Left colon (tissue), 2 donors: ENCODE results near the gene IP6K1. TPM values are rescaled to one million over a fixed set of nuclear protein-coding genes. Genes with fewer than 3 reads are reported as not detected.
A peak's percentile ranks its signal among the peaks of the same experiment; 100 is the strongest.
"Not testable (repeated sequence)": the region's sequence is repeated elsewhere in the genome, so short reads cannot be mapped to it uniquely, and the experiment has no call there.

ENCODE experiments used
- ATAC-seq: fragments of 200-7000 bp; cut with Tn5 transposase; one replicate; pipeline ENCODE4 v1.9.1; 2020; ENCODE audit warnings: mild to moderate bottlenecking, moderate library complexity
- DNase-seq, 2 donors: peaks; one replicate each; pipeline ENCODE4 v3.0.0-alpha.2; 2020
- intact Hi-C, 2 donors: fragments of 100-400 bp; cut with DNase I in 1 of 2; cut with micrococcal nuclease in 1 of 2; formaldehyde crosslinking; loops; one replicate each; pipeline versions ENCODE4 v1.11.2 to v1.14.0; 2022; cut with DNase I, micrococcal nuclease
- total RNA-seq, 2 donors: library from RNA; stranded (reverse); fragmentation: NEBNext Ultra II Directional; extraction: Animal tissue kit (Norgen Biotek cat#: 25700); gene quantifications; one replicate each; pipeline ENCODE4 v1.2.1, GENCODE V29; 2021
- donor health status: DM: no; HTN: no; CAD: no.
- donor health status: DM: yes; HTN: yes; CAD: no.

Gene IP6K1
- total RNA-seq, 2 donors from 2014 or later: 29.2 to 36.9 TPM

DNA sequence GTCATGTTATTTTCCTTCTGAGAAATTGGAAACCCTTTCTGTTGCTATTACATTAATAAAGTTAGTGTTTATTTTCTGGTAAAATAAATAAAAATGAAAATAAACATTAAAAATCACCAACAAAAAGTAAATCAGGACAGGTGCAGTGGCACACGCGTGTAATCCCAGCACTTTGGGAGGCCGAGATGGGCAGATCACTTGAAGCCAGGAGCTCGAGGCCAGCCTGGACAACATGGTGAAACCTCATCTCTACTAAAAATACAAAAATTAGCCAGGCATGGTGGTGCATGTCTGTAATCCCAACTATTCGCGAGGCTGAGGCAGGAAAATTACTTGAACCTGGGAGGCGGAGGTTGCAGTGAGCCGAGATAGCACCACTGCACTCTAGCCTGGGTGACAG lies 10.2 kb downstream of the IP6K1 start:
- ATAC-seq, DNase-seq, intact Hi-C loops: not testable (repeated sequence)

GRCh38 chr3:49775538-49775937 lies 10.8 kb downstream of the IP6K1 start:
- no peak for DNase-seq
- no peak for ATAC-seq
- intact Hi-C loops: no loop called here

DNA sequence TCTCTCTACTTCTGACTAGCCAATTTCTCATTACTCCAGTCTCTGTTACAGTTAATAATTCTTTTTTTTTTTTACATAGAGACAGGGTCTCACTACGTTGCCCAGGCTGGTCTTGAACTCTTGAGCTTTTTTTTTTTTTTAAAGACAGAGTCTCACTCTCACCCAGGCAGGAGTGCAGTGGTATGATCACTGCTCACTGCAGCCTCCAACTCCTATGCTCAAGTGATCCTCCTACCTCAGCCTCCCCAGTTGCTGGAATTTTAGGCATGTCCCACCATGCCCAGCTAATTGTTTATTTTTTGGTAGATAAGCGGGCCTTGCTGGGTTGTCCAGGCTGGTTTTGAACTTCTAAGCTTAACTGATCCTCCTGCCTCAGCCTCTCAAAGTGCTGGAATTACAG lies 13.6 kb downstream of the IP6K1 start:
- ATAC-seq (no peak), DNase-seq (no peak)
- intact Hi-C loops: no loop called here

- DNase-seq (no peak), ATAC-seq (no peak)
- intact Hi-C loops: no loop called here
These were observed 14.9 kb downstream of the IP6K1 start for GRCh38 chr3:49771340-49771938.

- ATAC-seq (no peak), DNase-seq (no peak)
- intact Hi-C loops: no loop called here
These were observed 16.4 kb downstream of the IP6K1 start for GRCh38 chr3:49769926-49770325.

GRCh38 chr3:49769286-49769915 lies 16.9 kb downstream of the IP6K1 start:
- ATAC-seq (no peak), DNase-seq (no peak)
- intact Hi-C loops: no loop called here

DNA sequence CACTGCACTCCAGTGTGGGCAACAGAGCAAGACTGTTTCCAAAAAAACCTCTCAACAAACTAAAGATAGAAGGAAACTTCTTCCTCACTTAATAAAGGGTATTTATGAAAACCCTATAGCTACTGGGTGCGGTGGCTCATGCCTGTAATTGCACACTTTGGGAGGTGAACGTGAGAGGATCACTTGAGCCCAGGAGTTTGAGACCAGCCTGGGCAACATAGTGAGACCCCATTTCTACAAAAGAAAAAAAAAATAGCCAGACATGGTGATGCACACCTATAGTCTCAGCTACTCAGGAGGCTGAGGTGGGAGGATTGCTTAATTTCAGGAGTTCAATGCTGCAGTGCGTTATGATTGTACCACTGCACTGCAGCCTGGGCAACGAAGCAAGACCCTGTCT lies 22.4 kb downstream of the IP6K1 start:
- no peak for DNase-seq
- intact Hi-C loops: no loop called here
- no peak for ATAC-seq

DNA sequence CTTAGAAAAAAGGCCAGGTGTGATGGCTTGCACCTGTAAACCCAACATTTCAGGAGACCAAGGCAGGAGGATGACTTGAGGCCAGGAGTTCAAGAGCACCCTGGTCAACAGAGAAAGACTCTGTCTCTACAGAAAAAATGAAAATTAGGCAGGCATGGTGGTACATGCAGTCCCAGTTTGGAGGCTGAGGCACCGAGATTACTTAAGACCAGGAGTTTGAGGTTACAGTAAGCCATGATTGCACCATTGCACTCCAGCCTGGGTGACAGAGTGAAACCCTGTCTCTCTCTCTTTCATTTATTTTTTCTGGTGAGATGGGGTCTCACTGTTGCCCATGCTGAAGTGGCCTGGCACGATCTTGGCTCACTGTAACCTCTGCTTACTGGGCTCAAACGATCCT lies 24.7 kb downstream of the IP6K1 start:
- no peak for DNase-seq
- intact Hi-C loops: no loop called here
- no peak for ATAC-seq

- ATAC-seq (no peak), DNase-seq (no peak)
- intact Hi-C loops: no loop called here
These were observed 27.1 kb downstream of the IP6K1 start for GRCh38 chr3:49759226-49759625.

DNA sequence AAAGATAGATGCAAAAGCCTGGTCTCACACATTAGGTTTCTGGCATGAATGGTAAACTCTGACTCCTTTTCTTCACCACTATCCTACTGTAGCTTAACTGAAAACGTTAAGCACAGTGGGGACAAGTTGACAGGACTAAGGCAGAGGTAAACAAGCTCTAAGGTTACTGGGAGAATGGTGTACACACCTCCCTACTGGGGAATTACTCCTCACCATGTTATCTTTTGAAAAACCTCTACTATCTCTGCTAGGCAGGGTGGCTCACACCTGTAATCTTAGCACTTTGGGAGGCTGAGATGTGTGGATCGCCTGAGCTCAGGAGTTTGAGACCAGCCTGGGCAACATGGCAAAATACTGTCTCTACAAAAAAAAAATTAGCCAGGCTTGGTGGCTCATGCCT lies 29.1 kb downstream of the IP6K1 start:
- no peak for ATAC-seq
- intact Hi-C loops: no loop called here
- no peak for DNase-seq

- intact Hi-C loops: no loop called here
- DNase-seq (no peak), ATAC-seq (no peak)
These were observed 30.3 kb downstream of the IP6K1 start for GRCh38 chr3:49756036-49756435.

DNA sequence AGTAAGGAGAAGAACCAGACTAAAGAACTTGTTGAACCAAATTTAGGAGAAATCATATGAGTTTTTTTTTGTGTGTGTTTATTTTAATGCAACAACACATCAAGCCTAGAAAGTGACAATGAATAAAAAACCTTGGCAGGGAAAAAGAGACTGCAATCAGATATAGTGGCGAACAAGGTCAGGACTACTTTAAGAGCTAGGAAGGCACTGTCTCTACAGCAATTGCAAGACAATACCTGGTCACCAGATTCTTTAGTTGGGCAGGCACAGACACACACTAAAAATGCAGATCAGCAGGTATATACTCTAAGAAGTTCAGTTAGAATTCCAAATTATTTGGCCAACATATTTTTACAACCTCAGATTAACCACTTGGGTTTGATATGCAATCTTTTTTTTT lies 31.8 kb downstream of the IP6K1 start:
- intact Hi-C loops: no loop called here
- ATAC-seq: no peak
- DNase-seq: no peak

- ATAC-seq (no peak), DNase-seq (no peak)
- intact Hi-C loops: no loop called here
These were observed 34.8 kb downstream of the IP6K1 start for GRCh38 chr3:49751501-49751900.

DNA sequence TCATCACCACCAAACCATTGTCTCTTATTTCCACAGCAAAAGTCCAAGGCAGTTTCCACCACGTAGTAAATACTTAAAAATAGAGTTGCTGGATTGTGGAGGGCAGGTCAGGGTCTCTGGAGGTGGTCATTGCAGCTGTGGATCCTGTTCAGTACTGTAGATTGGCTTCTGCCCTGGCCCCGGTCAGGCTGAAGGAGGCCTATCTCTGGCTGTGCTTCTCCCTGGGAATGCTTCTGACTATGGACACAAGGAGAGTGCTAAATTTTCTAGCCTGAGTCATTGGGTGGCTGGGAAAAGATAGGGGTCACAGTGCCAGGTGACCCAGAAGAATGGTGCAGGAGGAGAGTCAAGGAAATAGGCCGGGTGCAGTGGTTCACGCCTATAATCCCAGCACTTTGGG lies 36.3 kb downstream of the IP6K1 start:
- ATAC-seq: no peak
- no peak for DNase-seq
- intact Hi-C loops: no loop called here

- intact Hi-C loops, DNase-seq, ATAC-seq: not testable (repeated sequence)
These were observed 37.5 kb downstream of the IP6K1 start for GRCh38 chr3:49748874-49749273.

DNA sequence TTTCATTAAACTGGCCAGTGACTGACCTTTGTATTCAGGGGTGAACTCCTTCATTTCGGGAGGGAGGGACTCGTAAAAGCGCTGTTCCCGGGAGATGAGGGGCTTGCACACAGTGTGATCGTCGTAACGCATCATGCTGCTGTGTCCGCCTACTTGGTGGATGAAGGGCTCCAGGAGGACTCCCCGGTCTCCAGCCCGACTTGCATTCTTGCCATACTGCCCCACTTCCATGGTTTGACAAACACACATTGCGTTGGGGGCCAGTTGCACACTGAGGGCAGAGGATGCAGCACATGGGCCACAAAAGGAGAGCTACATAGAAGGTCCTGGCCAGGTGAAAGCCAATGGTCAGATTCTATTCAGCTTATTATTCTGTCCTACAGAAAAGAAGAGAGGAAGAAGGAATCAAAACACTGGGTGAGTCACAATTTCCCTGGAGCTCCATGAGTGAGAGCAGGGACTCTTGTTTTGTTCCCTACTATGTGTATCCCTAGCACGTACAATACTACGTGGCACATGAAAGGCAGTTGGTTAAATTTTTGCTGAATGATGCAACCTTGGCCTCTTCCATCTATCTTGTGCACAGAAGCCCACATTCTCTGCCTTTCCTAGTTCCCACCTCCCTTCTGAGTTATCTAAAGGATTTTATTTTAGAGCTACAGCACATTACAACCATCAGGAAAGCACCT lies 38.4 kb downstream of the IP6K1 start:
- ATAC-seq (no peak), DNase-seq (no peak)
- intact Hi-C loops: no loop called here

DNA sequence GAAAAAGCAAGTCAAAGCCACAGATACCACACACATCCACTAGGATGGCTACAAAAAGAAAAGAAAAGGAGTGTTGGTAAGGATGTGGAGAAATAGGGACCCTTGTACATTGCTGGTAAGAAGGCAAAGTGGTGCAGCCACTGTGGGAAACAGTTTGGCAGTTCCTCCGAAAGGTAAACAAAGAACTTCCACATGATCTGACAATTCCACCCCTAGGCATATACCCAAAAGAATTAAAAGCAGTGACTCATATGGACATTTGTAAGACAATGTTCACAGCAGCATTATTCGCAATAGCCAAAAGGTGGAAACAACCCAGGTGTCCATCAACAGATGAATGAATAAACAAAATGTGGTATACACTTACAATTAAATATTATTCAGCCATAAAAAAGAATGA lies 40.4 kb downstream of the IP6K1 start:
- intact Hi-C loops: no loop called here
- DNase-seq (no peak), ATAC-seq (no peak)

- intact Hi-C loops: no loop called here
- ATAC-seq: no peak
- no peak for DNase-seq
These were observed 45.9 kb downstream of the IP6K1 start for GRCh38 chr3:49740427-49740826.

DNA sequence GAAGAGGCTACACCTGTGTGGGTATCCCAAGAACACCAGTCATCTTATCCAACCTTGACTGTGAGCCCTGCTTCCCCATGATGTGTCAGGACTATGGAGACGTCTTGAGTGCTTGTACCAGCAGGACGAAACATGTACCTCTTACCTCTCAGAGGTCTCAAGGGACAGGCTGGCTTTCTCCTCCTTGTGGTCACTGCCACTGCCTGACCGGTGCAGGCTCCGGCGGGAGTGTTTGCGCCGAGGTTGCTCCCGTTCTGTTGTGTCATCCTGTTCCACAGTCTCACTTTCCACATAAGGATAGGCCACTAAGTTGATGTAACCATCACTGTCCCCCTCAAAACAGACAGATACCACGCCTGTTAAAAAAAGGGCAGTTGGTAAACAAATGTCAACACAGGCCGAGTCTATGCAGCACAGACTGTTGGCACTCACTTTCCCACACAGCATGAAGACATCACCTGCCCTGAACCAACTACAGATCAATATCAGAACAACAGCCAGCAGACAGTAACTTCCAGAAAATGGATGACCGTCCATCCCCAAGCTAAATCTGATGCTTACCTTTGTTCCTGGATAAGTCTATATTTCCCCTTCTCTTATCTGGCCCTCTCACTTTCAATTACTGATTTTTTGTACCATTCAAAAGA lies 48.2 kb downstream of the IP6K1 start:
- DNase-seq: no peak
- no peak for ATAC-seq
- intact Hi-C loops: no loop called here

DNA sequence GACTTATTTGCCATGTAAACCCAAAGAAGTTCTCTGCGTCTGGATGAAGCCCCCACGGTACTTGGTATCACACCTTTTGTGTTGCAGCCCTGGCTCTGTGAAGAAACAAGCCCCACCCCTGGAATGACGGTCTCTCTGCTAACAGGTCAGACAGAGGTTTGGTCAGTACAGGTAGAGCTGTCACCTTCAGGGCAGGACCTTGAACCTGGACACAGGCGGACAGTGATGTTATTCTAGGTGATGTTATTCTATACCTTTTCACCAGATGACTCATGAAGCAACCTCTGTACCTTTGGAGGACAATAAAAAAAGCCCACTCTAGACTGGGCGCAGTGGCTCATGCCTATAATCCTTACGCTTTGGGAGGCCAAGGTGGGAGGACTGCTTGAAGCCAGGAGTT lies 51.6 kb downstream of the IP6K1 start:
- ATAC-seq (peak; percentile 64), DNase-seq (no peak)
- intact Hi-C loops: no loop called here
